Measurements from ENCODE around the gene TARS3. TPM values are rescaled to one million over a fixed set of nuclear protein-coding genes. Genes with fewer than 3 reads are reported as not detected.

TARS3 gene
- total RNA-seq, 1 experiment from 2014 or later, result 12.4 TPM

- in situ Hi-C loops (cut with HindIII; ENCODE audit: low pct_unique_long_range_greater_than_20kb, low sequenced_read_pairs), result no loop called here
- H3K4me1 ChIP-seq (ENCODE audit: control insufficient read depth, insufficient read depth, low read length), result peaks cover 10% of the 10 kb centered on the region
- no peaks in the 10 kb centered on the region for H3K36me3 ChIP-seq (ENCODE audit: control insufficient read depth, insufficient read depth, low read length)
- TF ChIP-seq TCF7L2 (IDR thresholded peaks at IDR 0.05; ENCODE audit: low read depth, low read length) (no peak), SIN3A (IDR thresholded peaks at IDR 0.05; ENCODE audit: borderline replicate concordance, insufficient read depth, low read depth, low read length) (no peak), CTCF (IDR thresholded peaks at IDR 0.05) (no peak), POLR2AphosphoS5 (IDR thresholded peaks at IDR 0.05; ENCODE audit: low read depth, low read length) (no peak), REST (IDR thresholded peaks at IDR 0.05; ENCODE audit: insufficient read depth in 1 of 2, low read depth in 2 of 2, low read length in 1 of 2) (no peak)
- no peak for DNase-seq (ENCODE audit: low read depth, low spot score)
- no TSS peak for BruUV-seq (replicated peaks)
- H3K27me3 ChIP-seq (ENCODE audit: control insufficient read depth, insufficient read depth, low read length), result no peaks in the 10 kb centered on the region
- ChIA-PET POLR2A (no interaction called here), CTCF (no interaction called here)
- no peaks in the 10 kb centered on the region for H3K9me3 ChIP-seq (ENCODE audit: control insufficient read depth, insufficient read depth, low read depth, low read length)
- intact Hi-C loops (cut with micrococcal nuclease; ENCODE audit: unreplicated experiment), result no loop called here
- H3K27ac ChIP-seq (ENCODE audit: low read length), result no peak overlapping the region
- ATAC-seq, result peak; percentile 17
- no peak overlapping the region for H3K4me3 ChIP-seq (ENCODE audit: low read depth in 2 of 2, low read length in 2 of 2)
Measured at GRCh38 chr15:101615414-101615985, 108.8 kb downstream of the TARS3 start.

GRCh38 chr15:101614761-101615160, 109.5 kb downstream of the TARS3 start:
- TF ChIP-seq TCF7L2 (IDR thresholded peaks at IDR 0.05; ENCODE audit: low read depth, low read length) (no peak), SIN3A (IDR thresholded peaks at IDR 0.05; ENCODE audit: borderline replicate concordance, insufficient read depth, low read depth, low read length) (no peak), POLR2AphosphoS5 (IDR thresholded peaks at IDR 0.05; ENCODE audit: low read depth, low read length) (no peak)
- Histone ChIP-seq H3K36me3 (ENCODE audit: control insufficient read depth, insufficient read depth, low read length) (no peaks in the 10 kb centered on the region), H3K4me1 (ENCODE audit: control insufficient read depth, insufficient read depth, low read length) (peaks cover 10% of the 10 kb centered on the region), H3K27ac (ENCODE audit: low read length) (no peak overlapping the region), H3K27me3 (ENCODE audit: control insufficient read depth, insufficient read depth, low read length) (no peaks in the 10 kb centered on the region), H3K9me3 (ENCODE audit: control insufficient read depth, insufficient read depth, low read depth, low read length) (no peaks in the 10 kb centered on the region), H3K4me3 (ENCODE audit: low read depth in 2 of 2, low read length in 2 of 2) (no peak overlapping the region)
- no TSS peak for BruUV-seq (replicated peaks)
- POLR2A ChIA-PET, result no interaction called here
- DNase-seq (ENCODE audit: low read depth, low spot score), result no peak
- in situ Hi-C loops (cut with HindIII; ENCODE audit: low pct_unique_long_range_greater_than_20kb, low sequenced_read_pairs) (no loop called here), intact Hi-C loops (cut with micrococcal nuclease; ENCODE audit: unreplicated experiment) (no loop called here)
- ATAC-seq, result no peak
- CTCF ChIA-PET, result no interaction called here

- Histone ChIP-seq H3K27me3 (ENCODE audit: control insufficient read depth, insufficient read depth, low read length) (no peaks in the 10 kb centered on the region), H3K4me1 (ENCODE audit: control insufficient read depth, insufficient read depth, low read length) (peaks cover 10% of the 10 kb centered on the region), H3K36me3 (ENCODE audit: control insufficient read depth, insufficient read depth, low read length) (no peaks in the 10 kb centered on the region), H3K27ac (ENCODE audit: low read length) (no peak overlapping the region), H3K9me3 (ENCODE audit: control insufficient read depth, insufficient read depth, low read depth, low read length) (no peaks in the 10 kb centered on the region), H3K4me3 (ENCODE audit: low read depth in 2 of 2, low read length in 2 of 2) (no peak overlapping the region)
- no peak for DNase-seq (ENCODE audit: low read depth, low spot score)
- intact Hi-C loops (cut with micrococcal nuclease; ENCODE audit: unreplicated experiment), result no loop called here
- no peak for ATAC-seq
- ChIA-PET POLR2A (no interaction called here), CTCF (no interaction called here)
- in situ Hi-C loops (cut with HindIII; ENCODE audit: low pct_unique_long_range_greater_than_20kb, low sequenced_read_pairs), result no loop called here
- no peak for TF ChIP-seq REST (IDR thresholded peaks at IDR 0.05; ENCODE audit: insufficient read depth in 1 of 2, low read depth in 2 of 2, low read length in 1 of 2)
- no peak for TF ChIP-seq POLR2AphosphoS5 (IDR thresholded peaks at IDR 0.05; ENCODE audit: low read depth, low read length)
- no peak for TF ChIP-seq TCF7L2 (IDR thresholded peaks at IDR 0.05; ENCODE audit: low read depth, low read length)
- TF ChIP-seq CTCF (IDR thresholded peaks at IDR 0.05), result no peak
- no peak for TF ChIP-seq SIN3A (IDR thresholded peaks at IDR 0.05; ENCODE audit: borderline replicate concordance, insufficient read depth, low read depth, low read length)
- BruUV-seq (replicated peaks), result no TSS peak
Measured at GRCh38 chr15:101614001-101614585, 110.2 kb downstream of the TARS3 start.

Measured in Panc1 (cell line).